RWPE2 (cell line): ENCODE data around the gene ZNF236.

Experiments
- ATAC-seq: fragments of 200-7000 bp; cut with Tn5 transposase; 3 replicates; pipeline ENCODE4 v1.9.1; 2021; ENCODE audit warnings: low read depth
- DNase-seq: peaks from one replicate; pipeline ENCODE4 v3.0.0-alpha.2; 2020; ENCODE audit warnings: low spot score
- H3K27ac ChIP-seq: fragments of 450-650 bp; 2 replicates; pipeline ENCODE4 v1.5.1; 2017; ENCODE audit warnings: mild to moderate bottlenecking; ENCODE audit not compliant: poor library complexity, severe bottlenecking
- H3K27me3 ChIP-seq: fragments of 250-450 bp; sonication (Bioruptor Pico); 2 replicates; pipeline ENCODE4 v1.5.1; 2021; ENCODE audit warnings: mild to moderate bottlenecking, moderate library complexity; ENCODE audit not compliant: insufficient read depth, poor library complexity, severe bottlenecking
- H3K36me3 ChIP-seq: fragments of 250-450 bp; sonication (Bioruptor Pico); 2 replicates; pipeline ENCODE4 v1.5.1; 2020; ENCODE audit warnings: low read depth, mild to moderate bottlenecking, moderate library complexity
- H3K4me1 ChIP-seq: fragments of 250-450 bp; sonication (Bioruptor Pico); 2 replicates; pipeline ENCODE4 v1.5.1; 2021; ENCODE audit warnings: mild to moderate bottlenecking, moderate library complexity; ENCODE audit not compliant: insufficient read depth, poor library complexity, severe bottlenecking
- H3K4me3 ChIP-seq: fragments of 250-450 bp; sonication (Bioruptor Pico); 2 replicates; pipeline ENCODE4 v1.5.1; 2021; ENCODE audit warnings: mild to moderate bottlenecking, moderate library complexity; ENCODE audit not compliant: severe bottlenecking
- H3K9me3 ChIP-seq: fragments of 250-450 bp; sonication (Bioruptor Pico); 2 replicates; pipeline ENCODE4 v1.5.1; 2021; ENCODE audit warnings: mild to moderate bottlenecking, moderate library complexity; ENCODE audit not compliant: severe bottlenecking
- CTCF ChIP-seq: fragments of 450-650 bp; IDR thresholded peaks from one replicate; pipeline ENCODE4 v1.5.1; 2017; ENCODE audit warnings: mild to moderate bottlenecking, moderate library complexity; ENCODE audit not compliant: poor library complexity, severe bottlenecking

ZNF236 gene

GRCh38 chr18:76850112-76850511, 27.8 kb downstream of the ZNF236 start:
- Histone ChIP-seq H3K36me3 (peaks cover 40% of the 10 kb centered on the region), H3K27me3 (no peaks in the 10 kb centered on the region), H3K9me3 (no peaks in the 10 kb centered on the region), H3K4me1 (no peaks in the 10 kb centered on the region), H3K4me3 (no peak overlapping the region), H3K27ac (no peak overlapping the region)
- no peak for ATAC-seq
- no peak for TF ChIP-seq CTCF
- DNase-seq = no peak

- Histone ChIP-seq H3K4me3 (no peak overlapping the region), H3K9me3 (no peaks in the 10 kb centered on the region), H3K27me3 (no peaks in the 10 kb centered on the region), H3K36me3 (peaks cover 35% of the 10 kb centered on the region), H3K4me1 (no peaks in the 10 kb centered on the region), H3K27ac (no peak overlapping the region)
- ATAC-seq = no peak
- no peak for TF ChIP-seq CTCF
- DNase-seq = no peak
Measured at GRCh38 chr18:76855594-76855993, 33.2 kb downstream of the ZNF236 start.

- no peak for ATAC-seq
- no peak for TF ChIP-seq CTCF
- Histone ChIP-seq H3K4me1 (no peaks in the 10 kb centered on the region), H3K36me3 (peaks cover 30% of the 10 kb centered on the region), H3K4me3 (no peak overlapping the region), H3K9me3 (no peaks in the 10 kb centered on the region), H3K27ac (no peak overlapping the region), H3K27me3 (no peaks in the 10 kb centered on the region)
- DNase-seq = no peak
Measured at GRCh38 chr18:76857476-76857875, 35.1 kb downstream of the ZNF236 start.

GRCh38 chr18:76859474-76860339, 37.4 kb downstream of the ZNF236 start:
- Histone ChIP-seq H3K4me3 (no peak overlapping the region), H3K36me3 (peaks cover 23% of the 10 kb centered on the region), H3K4me1 (no peaks in the 10 kb centered on the region), H3K9me3 (no peaks in the 10 kb centered on the region), H3K27me3 (no peaks in the 10 kb centered on the region), H3K27ac (no peak overlapping the region)
- ATAC-seq = no peak
- no peak for TF ChIP-seq CTCF
- DNase-seq = no peak

- ATAC-seq (no peak), DNase-seq (no peak)
- Histone ChIP-seq H3K9me3 (no peaks in the 10 kb centered on the region), H3K36me3 (peaks cover 25% of the 10 kb centered on the region), H3K27me3 (no peaks in the 10 kb centered on the region), H3K4me1 (no peaks in the 10 kb centered on the region), H3K27ac (no peak overlapping the region), H3K4me3 (no peak overlapping the region)
- TF ChIP-seq CTCF = no peak
Measured at GRCh38 chr18:76860411-76860810, 38.1 kb downstream of the ZNF236 start.
